Tibial artery (tissue), 4 donors: ENCODE results near the gene FOLH1.
"Not testable (repeated sequence)": the region's sequence is repeated elsewhere in the genome, so short reads cannot be mapped to it uniquely, and the experiment has no call there.

ENCODE experiments used
- DNase-seq, 2 donors: peaks; one replicate each; pipeline ENCODE4 v3.0.0-alpha.2; 2019
- H3K27ac ChIP-seq, 2 donors: fragments of 200-600 bp; sonication (generic) in 1 of 2; 1 replicate in 1 of 2; 2 replicates in 1 of 2; pipeline ENCODE4 v1.5.1; 2018 to 2019; ENCODE audit warnings: mild to moderate bottlenecking in 1 of 2
- H3K27me3 ChIP-seq, 2 donors: fragments of 200-600 bp; sonication (generic) in 1 of 2; one replicate each; pipeline versions ENCODE4 v1.5.1 to v1.6.0; 2016 to 2019
- H3K36me3 ChIP-seq, 3 donors: fragments of 200-600 bp; sonication (generic) in 2 of 3; one replicate each; pipeline ENCODE4 v1.5.1; 2016 to 2019; ENCODE audit warnings: mild to moderate bottlenecking in 2 of 3
- H3K4me1 ChIP-seq, 4 donors: fragments of 200-600 bp; sonication (generic) in 2 of 4; 1 replicate in 3 of 4; 2 replicates in 1 of 4; pipeline ENCODE4 v1.5.1; 2016 to 2019
- H3K4me3 ChIP-seq, 2 donors: fragments of 200-600 bp; sonication (generic) in 1 of 2; 1 replicate in 1 of 2; 2 replicates in 1 of 2; pipeline ENCODE4 v1.5.1; 2018 to 2019; ENCODE audit warnings: mild to moderate bottlenecking in 2 of 2
- H3K9me3 ChIP-seq, 3 donors: fragments of 200-600 bp; sonication (generic) in 1 of 3; one replicate each; pipeline ENCODE4 v1.5.1; 2016 to 2019
- CTCF ChIP-seq, 2 experiments: fragments of 200-600 bp in 1 of 2; fragments of 450-650 bp in 1 of 2; IDR thresholded peaks; one replicate each; pipeline ENCODE4 v1.5.1; 2017 to 2019; ENCODE audit warnings: antibody characterized with exemption in 2 of 2, mild to moderate bottlenecking in 1 of 2, moderate library complexity in 1 of 2
- intact Hi-C: fragments of 100-400 bp; cut with DNase I; formaldehyde crosslinking; loops from one replicate; pipeline ENCODE4 v1.15.0; 2023; ENCODE audit warnings: low total_unique reads

Gene FOLH1

GRCh38 chr11:49185597-49185996, 22.8 kb downstream of the FOLH1 start:
- H3K27ac ChIP-seq, H3K27me3 ChIP-seq, intact Hi-C loops, DNase-seq, H3K9me3 ChIP-seq, H3K4me3 ChIP-seq, H3K4me1 ChIP-seq, H3K36me3 ChIP-seq: not testable (repeated sequence)

- H3K27me3 ChIP-seq, H3K36me3 ChIP-seq, intact Hi-C loops, H3K27ac ChIP-seq, H3K4me3 ChIP-seq, H3K4me1 ChIP-seq, DNase-seq, H3K9me3 ChIP-seq: not testable (repeated sequence)
These were observed 23.6 kb downstream of the FOLH1 start for GRCh38 chr11:49184756-49185155.

- H3K27ac ChIP-seq, H3K9me3 ChIP-seq, H3K36me3 ChIP-seq, DNase-seq, H3K4me1 ChIP-seq, intact Hi-C loops, H3K4me3 ChIP-seq, H3K27me3 ChIP-seq: not testable (repeated sequence)
These were observed 30.5 kb downstream of the FOLH1 start for GRCh38 chr11:49177936-49178335.

GRCh38 chr11:49175378-49175777, 33.0 kb downstream of the FOLH1 start:
- DNase-seq, H3K9me3 ChIP-seq, intact Hi-C loops, H3K27ac ChIP-seq, H3K4me3 ChIP-seq, H3K4me1 ChIP-seq, H3K27me3 ChIP-seq, H3K36me3 ChIP-seq: not testable (repeated sequence)

GRCh38 chr11:49174691-49175366, 33.6 kb downstream of the FOLH1 start:
- H3K27ac ChIP-seq, H3K27me3 ChIP-seq, intact Hi-C loops, H3K4me3 ChIP-seq, DNase-seq, H3K4me1 ChIP-seq, H3K36me3 ChIP-seq, H3K9me3 ChIP-seq: not testable (repeated sequence)

GRCh38 chr11:49171613-49172012, 36.8 kb downstream of the FOLH1 start:
- H3K27me3 ChIP-seq, H3K36me3 ChIP-seq, intact Hi-C loops, H3K4me3 ChIP-seq, H3K9me3 ChIP-seq, H3K4me1 ChIP-seq, DNase-seq, H3K27ac ChIP-seq: not testable (repeated sequence)

- DNase-seq, H3K27ac ChIP-seq, H3K9me3 ChIP-seq, H3K27me3 ChIP-seq, H3K36me3 ChIP-seq, H3K4me3 ChIP-seq, H3K4me1 ChIP-seq, intact Hi-C loops: not testable (repeated sequence)
These were observed 38.8 kb downstream of the FOLH1 start for GRCh38 chr11:49169579-49169978.

GRCh38 chr11:49168992-49169391, 39.4 kb downstream of the FOLH1 start:
- H3K4me3 ChIP-seq, H3K27me3 ChIP-seq, H3K36me3 ChIP-seq, H3K4me1 ChIP-seq, H3K27ac ChIP-seq, intact Hi-C loops, H3K9me3 ChIP-seq, DNase-seq: not testable (repeated sequence)

- Histone ChIP-seq H3K36me3 (no peaks in the 10 kb centered on the region), H3K9me3 (no peaks in the 10 kb centered on the region), H3K4me1 (no peaks in the 10 kb centered on the region), H3K4me3 (no peak overlapping the region), H3K27me3 (no peaks in the 10 kb centered on the region), H3K27ac (no peak overlapping the region)
- DNase-seq: no peak
- no peak for TF ChIP-seq CTCF (IDR thresholded peaks at IDR 0.05)
- intact Hi-C loops: no loop called here
These were observed 57.2 kb downstream of the FOLH1 start for GRCh38 chr11:49151211-49151610.

- H3K27me3 ChIP-seq, intact Hi-C loops, H3K27ac ChIP-seq, H3K9me3 ChIP-seq, H3K36me3 ChIP-seq, H3K4me1 ChIP-seq, DNase-seq, H3K4me3 ChIP-seq: not testable (repeated sequence)
These were observed 106.0 kb downstream of the FOLH1 start for GRCh38 chr11:49102356-49102755.
